ENCODE data around the gene DICER1.

The DICER1 gene

GRCh38 chr14:95037273-95037672 is 120.1 kb downstream of the DICER1 start:
- H3K27ac ChIP-seq (replicated peaks) = no peak overlapping the region
- no peaks in the 10 kb centered on the region for H3K27me3 ChIP-seq (ENCODE audit: insufficient read depth, poor library complexity, severe bottlenecking)
- DNase-seq (ENCODE audit: low read depth in 1 of 2, low spot score in 1 of 2) = no peak
- H3K4me3 ChIP-seq (replicated peaks; ENCODE audit: insufficient read depth, low read length) = no peak overlapping the region
- TF ChIP-seq GABPA (IDR thresholded peaks at IDR 0.05; ENCODE audit: low read depth) (no peak), CTCF (IDR thresholded peaks at IDR 0.05; ENCODE audit: insufficient read depth, low read length) (no peak), SPI1 (IDR thresholded peaks at IDR 0.05; ENCODE audit: borderline replicate concordance, low read depth) (no peak), POLR2AphosphoS5 (IDR thresholded peaks at IDR 0.05; ENCODE audit: low read depth) (no peak), REST (IDR thresholded peaks at IDR 0.05; ENCODE audit: insufficient replicate concordance, low read depth) (no peak)

Small RNAs within 50 kb of the gene (microRNA-seq; reads per million reads assigned to microRNA genes)
- 3.3 reads per million, percentile 4 among the genes with 10 or more reads in this experiment for gene MIR3173
